Endothelial cell (in vitro differentiated cells): Measurements from ENCODE around the gene NAA38. TPM values are rescaled to one million over a fixed set of nuclear protein-coding genes. Genes with fewer than 3 reads are reported as not detected.

ENCODE experiments used
- DNase-seq: peaks from one replicate; pipeline ENCODE4 v3.0.0; 2021; ENCODE audit warnings: low spot score
- H3K27ac Mint-ChIP-seq: one replicate; pipeline ENCODE4 v1.8.0; 2021; ENCODE audit warnings: mixed read lengths, inconsistent platforms; ENCODE audit not compliant: unreplicated experiment
- H3K27me3 Mint-ChIP-seq: one replicate; pipeline ENCODE4 v1.8.0; 2021; ENCODE audit warnings: mild to moderate bottlenecking, moderate library complexity, mixed read lengths, inconsistent platforms; ENCODE audit not compliant: unreplicated experiment
- H3K36me3 Mint-ChIP-seq: one replicate; pipeline ENCODE4 v1.8.0; 2021; ENCODE audit warnings: mild to moderate bottlenecking, low read depth, mixed read lengths, inconsistent platforms; ENCODE audit not compliant: unreplicated experiment
- H3K4me1 Mint-ChIP-seq: one replicate; pipeline ENCODE4 v1.8.0; 2021; ENCODE audit warnings: mild to moderate bottlenecking, mixed read lengths, inconsistent platforms; ENCODE audit not compliant: unreplicated experiment
- H3K4me3 Mint-ChIP-seq: one replicate; pipeline ENCODE4 v1.8.0; 2021; ENCODE audit warnings: mild to moderate bottlenecking, mixed read lengths, inconsistent platforms; ENCODE audit not compliant: unreplicated experiment
- H3K9me3 Mint-ChIP-seq: one replicate; pipeline ENCODE4 v1.8.0; 2021; ENCODE audit warnings: mixed read lengths, inconsistent platforms; ENCODE audit not compliant: unreplicated experiment
- CTCF ChIP-seq: fragments of 200-600 bp; sonication (generic); IDR thresholded peaks from one replicate; pipeline ENCODE4 v1.5.0; 2021; ENCODE audit warnings: antibody characterized with exemption; ENCODE audit not compliant: unreplicated experiment
- total RNA-seq: library from RNA; stranded (reverse); fragmentation: NEBNext Ultra II Directional; extraction: Animal tissue kit (Norgen Biotek cat#: 25700); gene quantifications from one replicate; pipeline ENCODE4 v1.2.1, GENCODE V29; 2021; ENCODE audit not compliant: unreplicated experiment

NAA38 gene
- total RNA-seq, 1 donor from 2014 or later, result 97.9 TPM

DNA sequence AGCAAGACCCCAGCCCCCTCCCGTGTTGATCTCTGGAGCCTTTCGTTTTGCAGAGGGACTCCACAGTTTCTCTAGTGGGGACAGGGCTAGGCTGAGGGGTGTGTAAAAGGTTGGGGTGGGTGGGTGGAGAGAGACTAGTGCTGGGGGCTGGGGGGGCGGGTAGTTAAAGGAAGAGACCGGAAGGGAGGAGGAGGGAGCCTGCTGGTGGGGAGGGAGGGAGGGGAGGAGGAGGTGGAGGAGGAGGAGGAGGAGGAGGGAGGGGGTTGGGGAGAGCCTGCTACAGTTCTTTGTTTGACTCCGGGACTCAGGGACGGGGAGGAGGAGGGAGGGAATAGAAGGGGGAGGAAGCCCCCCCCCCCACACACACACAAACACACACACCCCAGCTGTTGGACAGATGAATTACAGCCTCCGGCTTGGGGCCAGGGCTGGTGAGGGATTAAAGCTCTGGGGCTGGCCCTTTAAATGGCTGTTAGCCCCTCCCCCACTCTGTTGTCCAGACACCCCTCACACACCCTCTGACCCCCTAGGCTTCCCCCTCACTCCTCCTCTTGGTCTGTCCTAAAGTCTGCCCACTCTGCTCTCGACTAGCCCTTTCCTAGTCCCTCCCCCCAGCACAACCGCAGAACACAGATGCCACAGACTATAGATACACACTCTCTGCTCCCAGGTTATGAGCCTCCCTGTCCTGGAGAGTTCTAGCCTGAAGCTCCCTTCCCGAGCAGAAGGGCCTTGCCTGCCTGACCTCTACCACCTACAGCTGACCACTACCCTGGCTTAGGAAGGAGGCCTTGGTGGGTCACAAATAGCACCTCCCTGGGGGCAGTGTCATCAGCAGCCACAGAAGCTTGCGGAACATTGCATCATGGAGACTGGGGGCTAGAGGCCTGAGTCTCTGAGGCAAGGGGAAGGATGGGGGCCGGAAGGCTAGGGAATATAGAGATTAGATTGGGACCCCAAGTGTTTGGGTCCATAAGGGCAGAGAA lies 19.0 kb downstream of the NAA38 start:
- Mint-ChIP-seq H3K9me3 (no peaks in the 10 kb centered on the region), H3K27ac (peak overlapping the region; percentile 51), H3K36me3 (peaks cover 17% of the 10 kb centered on the region), H3K27me3 (peaks cover 45% of the 10 kb centered on the region), H3K4me1 (peaks cover 58% of the 10 kb centered on the region), H3K4me3 (peak overlapping the region; percentile 97)
- DNase-seq, result no peak
- no peak for TF ChIP-seq CTCF

DNA sequence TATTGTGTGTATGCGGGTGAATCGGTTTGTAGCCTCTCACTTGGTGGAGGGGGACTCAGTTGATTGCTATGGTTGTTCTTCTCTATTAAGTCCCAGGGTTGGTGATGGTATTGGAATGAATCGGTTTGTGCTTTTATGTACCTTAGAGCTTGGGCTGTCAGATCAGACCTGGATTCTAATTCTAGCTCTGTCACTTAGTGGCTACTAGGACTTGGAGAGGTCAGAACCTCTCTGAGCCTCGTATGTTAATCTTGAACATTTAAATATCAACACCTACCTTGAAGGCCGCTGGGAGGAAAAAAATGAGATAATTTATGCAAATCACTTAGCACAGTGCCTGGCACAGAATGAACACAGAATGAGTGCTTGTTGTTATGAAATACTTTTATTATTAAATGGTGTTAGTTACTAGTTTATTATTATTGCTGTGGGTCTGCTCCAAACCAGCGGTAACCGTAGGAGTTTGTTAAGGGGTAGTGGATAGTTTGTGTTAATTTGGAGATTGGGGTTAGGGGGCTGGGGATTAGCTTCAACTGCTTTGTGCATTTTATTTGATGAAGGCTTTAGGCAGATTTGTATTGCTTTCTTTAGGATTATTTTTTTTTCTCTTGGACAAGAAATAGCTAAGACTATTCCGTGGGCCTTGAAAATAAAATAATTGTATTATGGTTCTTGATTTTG lies 19.8 kb downstream of the NAA38 start:
- peak overlapping the region; percentile 99 for H3K27ac Mint-ChIP-seq
- no peak for DNase-seq
- peaks cover 44% of the 10 kb centered on the region for H3K27me3 Mint-ChIP-seq
- peaks cover 58% of the 10 kb centered on the region for H3K4me1 Mint-ChIP-seq
- no peak for TF ChIP-seq CTCF
- peak overlapping the region; percentile 97 for H3K4me3 Mint-ChIP-seq
- no peaks in the 10 kb centered on the region for H3K9me3 Mint-ChIP-seq
- peaks cover 14% of the 10 kb centered on the region for H3K36me3 Mint-ChIP-seq

DNA sequence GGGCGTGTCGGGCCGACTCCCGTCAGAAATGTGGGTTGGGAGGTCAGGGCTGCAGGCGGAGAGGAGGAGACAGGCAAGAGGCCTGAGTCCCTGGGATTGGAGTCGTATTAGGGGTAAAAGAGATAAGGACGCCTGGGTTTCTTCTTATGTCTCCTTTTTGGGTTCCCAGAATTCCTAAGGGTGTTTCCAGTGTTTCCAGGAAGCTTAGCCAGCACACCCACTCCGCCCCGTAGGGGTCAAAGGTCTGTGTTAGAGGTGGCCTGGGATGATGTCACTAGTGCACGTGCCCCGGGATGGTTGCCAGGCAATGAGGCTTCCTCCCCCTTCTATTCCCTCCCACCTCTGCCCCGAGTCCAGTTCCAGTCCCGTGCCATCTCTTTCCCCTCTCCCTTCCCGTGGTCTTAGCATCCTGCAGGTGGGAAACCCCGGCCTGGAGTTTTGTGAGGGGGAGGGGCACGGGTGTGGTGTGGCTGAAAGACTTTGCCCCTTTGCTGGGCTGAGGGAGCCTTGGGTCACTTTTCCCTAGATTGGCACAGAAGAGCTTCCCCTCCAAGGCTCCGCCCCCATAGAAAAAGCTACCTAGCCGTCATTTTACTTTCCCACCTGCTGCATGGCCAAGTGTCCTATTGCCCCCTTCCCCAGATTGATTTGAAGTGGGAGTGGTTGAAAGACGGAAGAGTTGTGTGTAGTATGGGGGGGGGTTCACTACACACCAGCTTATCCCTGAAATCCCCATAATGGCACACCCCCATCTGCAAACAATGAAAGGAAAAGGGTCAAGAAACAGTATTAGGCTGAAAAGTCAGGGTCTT lies 20.6 kb downstream of the NAA38 start:
- H3K27ac Mint-ChIP-seq, result peak overlapping the region; percentile 99
- peak; percentile 96 for DNase-seq
- H3K9me3 Mint-ChIP-seq, result no peaks in the 10 kb centered on the region
- peak overlapping the region; percentile 97 for H3K4me3 Mint-ChIP-seq
- H3K4me1 Mint-ChIP-seq, result peaks cover 55% of the 10 kb centered on the region
- H3K36me3 Mint-ChIP-seq, result peaks cover 14% of the 10 kb centered on the region
- H3K27me3 Mint-ChIP-seq, result peaks cover 46% of the 10 kb centered on the region
- no peak for TF ChIP-seq CTCF

- Mint-ChIP-seq H3K27me3 (peaks cover 43% of the 10 kb centered on the region), H3K27ac (peak overlapping the region; percentile 99), H3K4me3 (peak overlapping the region; percentile 97), H3K4me1 (peaks cover 50% of the 10 kb centered on the region), H3K36me3 (peaks cover 9% of the 10 kb centered on the region), H3K9me3 (no peaks in the 10 kb centered on the region)
- peak; percentile 65 for DNase-seq
- TF ChIP-seq CTCF, result no peak
These were observed 21.4 kb downstream of the NAA38 start for GRCh38 chr17:7835814-7836595.
